Gastrocnemius medialis (tissue), 4 donors: ENCODE results near the gene MAN2A1. TPM values are rescaled to one million over a fixed set of nuclear protein-coding genes. Genes with fewer than 3 reads are reported as not detected.

Source experiments
- ATAC-seq, 2 donors: fragments of 150-250 bp; one replicate each; pipeline ENCODE4 v1.9.1; 2016
- DNase-seq, 2 donors: peaks; one replicate each; pipeline ENCODE4 v3.0.0-alpha.2; 2019
- H3K27ac ChIP-seq, 4 donors: fragments of 200-600 bp; sonication (generic); 1 replicate in 1 of 4; 2 replicates in 3 of 4; pipeline ENCODE4 v1.5.1; 2016 to 2018; ENCODE audit warnings: mild to moderate bottlenecking in 2 of 4, moderate library complexity in 1 of 4
- H3K27me3 ChIP-seq, 3 donors: fragments of 200-600 bp; sonication (generic) in 2 of 3; 1 replicate in 1 of 3; 2 replicates in 2 of 3; pipeline versions ENCODE4 v1.5.1 to v1.6.0; 2016 to 2019; ENCODE audit warnings: mild to moderate bottlenecking in 1 of 3, moderate library complexity in 1 of 3
- H3K36me3 ChIP-seq, 2 donors: fragments of 200-600 bp; sonication (generic) in 1 of 2; one replicate each; pipeline ENCODE4 v1.5.1; 2017 to 2018
- H3K4me1 ChIP-seq, 2 donors: fragments of 200-600 bp; sonication (generic) in 1 of 2; one replicate each; pipeline ENCODE4 v1.5.1; 2016 to 2017; ENCODE audit warnings: mild to moderate bottlenecking in 2 of 2
- H3K4me3 ChIP-seq, 4 donors: fragments of 200-600 bp; sonication (generic) in 3 of 4; 1 replicate in 1 of 4; 2 replicates in 3 of 4; pipeline ENCODE4 v1.5.1; 2016 to 2019; ENCODE audit warnings: mild to moderate bottlenecking in 2 of 4
- H3K9me3 ChIP-seq, 3 donors: fragments of 200-600 bp; sonication (generic) in 2 of 3; 1 replicate in 1 of 3; 2 replicates in 2 of 3; pipeline ENCODE4 v1.5.1; 2016 to 2019
- POLR2A ChIP-seq, 2 donors: fragments of 450-650 bp; IDR thresholded peaks; one replicate each; pipeline ENCODE4 v1.6.1; 2017; ENCODE audit warnings: antibody characterized with exemption in 2 of 2, mild to moderate bottlenecking in 2 of 2, moderate library complexity in 2 of 2
- in situ Hi-C, 4 donors: fragments of 200-750 bp; cut with MboI; loops; one replicate each; pipeline versions ENCODE4 v1.15.0 to v1.8.0; 2017; ENCODE audit warnings: low sequenced_read_pairs in 4 of 4
- intact Hi-C: fragments of 100-400 bp; cut with DNase I; formaldehyde crosslinking; loops from one replicate; pipeline ENCODE4 v1.15.1; 2023; ENCODE audit warnings: low total_unique reads
- total RNA-seq, 4 donors: library from RNA; depleted of rRNA; stranded (reverse); fragments of >200 nt; gene quantifications; one replicate each; pipeline versions ENCODE4 v1.1.0 to v1.2.3, GENCODE V29; 2016
- TF ChIP-seq, protein P1 (sequence below), 5 experiments: fragments of 450-650 bp in 3 of 5; fragments of 200-600 bp in 2 of 5; sonication (generic) in 2 of 5; IDR thresholded peaks in 4 of 5; conservative IDR thresholded peaks in 1 of 5; 1 replicate in 4 of 5; 2 replicates in 1 of 5; pipeline ENCODE4 v1.5.1; 2016 to 2019; ENCODE audit warnings: antibody characterized with exemption in 5 of 5, mild to moderate bottlenecking in 3 of 5, moderate library complexity in 3 of 5

MAN2A1 gene
- total RNA-seq, 4 donors from 2014 or later = 15.0 to 28.6 (median 19.8) TPM

DNA sequence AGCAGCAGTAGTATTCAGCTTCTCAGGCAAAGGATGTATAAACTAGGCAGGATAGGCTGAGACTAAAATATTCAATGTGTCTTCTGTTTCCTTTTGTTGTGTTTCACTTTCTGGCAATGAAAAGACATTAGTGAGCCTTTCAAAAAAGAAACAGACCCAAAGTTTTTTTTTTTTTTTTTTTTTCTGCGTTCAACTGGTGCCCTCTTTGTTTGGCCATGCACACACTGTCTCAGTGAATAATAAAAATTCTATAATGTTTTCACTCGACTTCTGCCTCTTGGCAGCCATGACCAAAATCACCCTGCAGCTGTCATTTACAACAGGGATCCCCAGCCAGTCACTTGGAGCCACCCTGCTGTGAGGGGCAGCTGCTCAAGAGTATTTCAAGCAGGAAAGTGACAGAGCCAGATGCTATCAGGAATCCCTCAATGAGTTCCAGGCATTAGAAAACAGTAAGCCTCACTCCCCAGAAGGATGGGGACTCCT is 44.0 kb upstream of the MAN2A1 start:
- ATAC-seq = no peak
- Histone ChIP-seq H3K27me3 (no peaks in the 10 kb centered on the region), H3K9me3 (no peaks in the 10 kb centered on the region), H3K4me3 (no peak overlapping the region), H3K4me1 (no peaks in the 10 kb centered on the region), H3K36me3 (no peaks in the 10 kb centered on the region), H3K27ac (no peak overlapping the region)
- in situ Hi-C loops = no loop called here
- TF ChIP-seq POLR2A (IDR thresholded peaks at IDR 0.05) = no peak
- TF ChIP-seq, protein P1, sequence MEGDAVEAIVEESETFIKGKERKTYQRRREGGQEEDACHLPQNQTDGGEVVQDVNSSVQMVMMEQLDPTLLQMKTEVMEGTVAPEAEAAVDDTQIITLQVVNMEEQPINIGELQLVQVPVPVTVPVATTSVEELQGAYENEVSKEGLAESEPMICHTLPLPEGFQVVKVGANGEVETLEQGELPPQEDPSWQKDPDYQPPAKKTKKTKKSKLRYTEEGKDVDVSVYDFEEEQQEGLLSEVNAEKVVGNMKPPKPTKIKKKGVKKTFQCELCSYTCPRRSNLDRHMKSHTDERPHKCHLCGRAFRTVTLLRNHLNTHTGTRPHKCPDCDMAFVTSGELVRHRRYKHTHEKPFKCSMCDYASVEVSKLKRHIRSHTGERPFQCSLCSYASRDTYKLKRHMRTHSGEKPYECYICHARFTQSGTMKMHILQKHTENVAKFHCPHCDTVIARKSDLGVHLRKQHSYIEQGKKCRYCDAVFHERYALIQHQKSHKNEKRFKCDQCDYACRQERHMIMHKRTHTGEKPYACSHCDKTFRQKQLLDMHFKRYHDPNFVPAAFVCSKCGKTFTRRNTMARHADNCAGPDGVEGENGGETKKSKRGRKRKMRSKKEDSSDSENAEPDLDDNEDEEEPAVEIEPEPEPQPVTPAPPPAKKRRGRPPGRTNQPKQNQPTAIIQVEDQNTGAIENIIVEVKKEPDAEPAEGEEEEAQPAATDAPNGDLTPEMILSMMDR (IDR thresholded peaks at IDR 0.05 in 4 of 5, conservative IDR thresholded peaks at IDR 0.05 in 1 of 5) = no peak
- intact Hi-C loops = no loop called here
- no peak for DNase-seq

DNA sequence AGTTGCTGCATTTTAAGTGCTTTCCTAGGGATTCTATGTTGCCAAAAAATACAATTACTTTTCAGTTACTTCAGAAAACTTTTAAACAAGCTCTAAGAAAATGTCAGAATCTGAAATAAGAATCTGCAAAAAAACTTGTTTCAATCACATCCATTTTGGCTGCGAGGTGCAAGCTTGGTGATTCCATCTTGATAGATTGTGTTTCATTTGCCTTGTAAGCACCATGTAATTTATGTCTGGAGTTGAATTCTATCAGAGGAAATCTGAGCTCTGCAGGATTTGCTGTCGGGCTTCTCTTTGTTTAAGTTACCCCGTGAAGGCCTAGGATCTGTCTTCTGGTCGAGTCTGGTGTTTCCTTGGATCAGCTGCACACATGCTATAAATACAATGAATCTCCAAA is 40.4 kb upstream of the MAN2A1 start:
- H3K27ac ChIP-seq = no peak overlapping the region
- DNase-seq = no peak
- intact Hi-C loops = no loop called here
- no peaks in the 10 kb centered on the region for H3K9me3 ChIP-seq
- H3K36me3 ChIP-seq = no peaks in the 10 kb centered on the region
- H3K4me1 ChIP-seq = no peaks in the 10 kb centered on the region
- TF ChIP-seq, protein P1 (IDR thresholded peaks at IDR 0.05 in 4 of 5, conservative IDR thresholded peaks at IDR 0.05 in 1 of 5) = no peak
- no peak for TF ChIP-seq POLR2A (IDR thresholded peaks at IDR 0.05)
- ATAC-seq = no peak
- in situ Hi-C loops = no loop called here
- H3K27me3 ChIP-seq = no peaks in the 10 kb centered on the region
- no peak overlapping the region for H3K4me3 ChIP-seq

DNA sequence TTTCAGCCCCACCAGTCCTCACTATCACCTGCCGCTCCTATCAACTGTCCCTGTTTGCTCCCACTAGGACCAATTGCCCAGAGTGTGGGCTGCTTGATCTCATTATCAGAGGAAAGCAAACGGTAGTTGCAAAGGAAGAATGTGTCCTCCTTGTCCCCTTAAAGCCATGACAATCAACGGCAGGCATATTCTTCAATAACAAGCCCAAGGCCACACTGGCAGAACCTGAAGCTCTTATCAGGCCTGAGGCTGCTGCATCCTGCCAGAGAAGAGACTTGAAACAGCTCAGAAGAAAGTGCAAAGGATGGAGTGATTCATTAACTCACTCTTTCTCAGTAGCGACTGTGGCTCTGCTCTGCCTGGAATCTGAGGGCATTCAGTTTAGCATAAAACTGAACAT is 39.2 kb upstream of the MAN2A1 start:
- no peaks in the 10 kb centered on the region for H3K4me1 ChIP-seq
- H3K9me3 ChIP-seq = no peaks in the 10 kb centered on the region
- H3K4me3 ChIP-seq = no peak overlapping the region
- no peak overlapping the region for H3K27ac ChIP-seq
- in situ Hi-C loops = no loop called here
- no peak for ATAC-seq
- no peak for DNase-seq
- H3K36me3 ChIP-seq = no peaks in the 10 kb centered on the region
- intact Hi-C loops = no loop called here
- H3K27me3 ChIP-seq = no peaks in the 10 kb centered on the region
- TF ChIP-seq POLR2A (IDR thresholded peaks at IDR 0.05) = no peak
- TF ChIP-seq, protein P1 (IDR thresholded peaks at IDR 0.05 in 4 of 5, conservative IDR thresholded peaks at IDR 0.05 in 1 of 5) = no peak

DNA sequence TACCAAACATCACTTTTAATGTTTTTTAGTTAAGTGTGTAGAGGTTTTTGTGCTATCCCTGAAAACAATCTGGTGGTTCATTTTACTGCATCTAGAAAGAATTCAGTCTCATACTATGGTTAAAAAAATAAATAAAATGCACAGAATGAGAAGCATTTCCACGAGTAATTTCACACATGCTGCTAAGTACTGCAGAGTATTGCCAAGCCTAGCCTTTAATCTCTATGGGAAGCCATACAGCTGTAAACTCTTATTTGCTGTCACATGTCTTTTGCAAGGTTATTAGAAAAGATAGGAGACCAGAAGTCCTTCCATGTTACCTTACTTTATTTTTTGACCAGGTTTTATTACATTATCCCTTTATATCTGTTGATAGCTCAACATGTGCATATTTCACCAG is 37.6 kb upstream of the MAN2A1 start:
- H3K27me3 ChIP-seq = no peaks in the 10 kb centered on the region
- no peak overlapping the region for H3K4me3 ChIP-seq
- TF ChIP-seq POLR2A (IDR thresholded peaks at IDR 0.05) = no peak
- TF ChIP-seq, protein P1 (IDR thresholded peaks at IDR 0.05 in 4 of 5, conservative IDR thresholded peaks at IDR 0.05 in 1 of 5) = no peak
- no peak for DNase-seq
- no peaks in the 10 kb centered on the region for H3K9me3 ChIP-seq
- H3K27ac ChIP-seq = no peak overlapping the region
- no peak for ATAC-seq
- no peaks in the 10 kb centered on the region for H3K4me1 ChIP-seq
- intact Hi-C loops = no loop called here
- in situ Hi-C loops = no loop called here
- H3K36me3 ChIP-seq = no peaks in the 10 kb centered on the region

DNA sequence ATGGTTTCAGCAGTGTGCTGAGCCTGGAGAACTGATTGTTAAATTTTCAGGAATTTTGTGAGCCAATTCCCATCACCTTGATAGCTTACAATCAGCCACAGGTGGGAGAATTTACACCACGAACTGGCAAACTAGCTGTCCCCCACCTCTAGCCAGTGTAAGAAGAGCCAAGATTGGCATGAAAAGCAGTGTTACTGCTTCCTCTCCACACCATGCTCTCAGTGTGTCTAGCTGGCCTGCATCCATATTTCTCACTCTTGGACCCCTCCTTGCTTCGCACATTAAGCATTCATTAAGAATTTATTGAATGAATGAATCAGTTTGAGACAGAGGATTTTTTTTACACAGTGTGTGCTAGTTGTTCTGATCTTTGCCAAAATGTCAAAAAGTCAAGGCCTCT is 36.7 kb upstream of the MAN2A1 start:
- no peak for ATAC-seq
- TF ChIP-seq POLR2A (IDR thresholded peaks at IDR 0.05) = no peak
- DNase-seq = no peak
- Histone ChIP-seq H3K9me3 (no peaks in the 10 kb centered on the region), H3K4me3 (no peak overlapping the region), H3K27ac (no peak overlapping the region), H3K36me3 (no peaks in the 10 kb centered on the region), H3K27me3 (no peaks in the 10 kb centered on the region), H3K4me1 (no peaks in the 10 kb centered on the region)
- intact Hi-C loops (no loop called here), in situ Hi-C loops (no loop called here)
